ENCODE results near the gene CADPS2.

DNA sequence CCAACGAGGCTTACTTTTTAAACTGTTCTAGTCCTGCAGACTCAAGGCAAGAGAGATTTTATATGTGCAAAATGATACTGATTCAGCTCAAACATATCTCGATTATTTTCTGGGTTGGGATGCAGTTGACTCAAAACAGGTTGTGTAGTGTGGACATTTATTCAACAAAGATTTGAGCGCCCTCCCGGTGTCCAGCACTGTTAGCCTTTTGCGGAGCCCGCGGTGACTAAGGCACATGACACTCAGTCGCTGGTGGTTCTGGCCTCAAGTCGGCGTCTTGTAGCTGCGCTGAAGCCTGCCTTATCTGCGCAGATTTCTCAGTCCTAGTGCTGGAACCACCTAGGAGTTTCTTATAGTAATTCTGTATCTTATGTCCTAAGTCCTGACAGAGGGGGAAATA lies 938 bp upstream of the CADPS2 start:
- TF ChIP-seq, protein P1, sequence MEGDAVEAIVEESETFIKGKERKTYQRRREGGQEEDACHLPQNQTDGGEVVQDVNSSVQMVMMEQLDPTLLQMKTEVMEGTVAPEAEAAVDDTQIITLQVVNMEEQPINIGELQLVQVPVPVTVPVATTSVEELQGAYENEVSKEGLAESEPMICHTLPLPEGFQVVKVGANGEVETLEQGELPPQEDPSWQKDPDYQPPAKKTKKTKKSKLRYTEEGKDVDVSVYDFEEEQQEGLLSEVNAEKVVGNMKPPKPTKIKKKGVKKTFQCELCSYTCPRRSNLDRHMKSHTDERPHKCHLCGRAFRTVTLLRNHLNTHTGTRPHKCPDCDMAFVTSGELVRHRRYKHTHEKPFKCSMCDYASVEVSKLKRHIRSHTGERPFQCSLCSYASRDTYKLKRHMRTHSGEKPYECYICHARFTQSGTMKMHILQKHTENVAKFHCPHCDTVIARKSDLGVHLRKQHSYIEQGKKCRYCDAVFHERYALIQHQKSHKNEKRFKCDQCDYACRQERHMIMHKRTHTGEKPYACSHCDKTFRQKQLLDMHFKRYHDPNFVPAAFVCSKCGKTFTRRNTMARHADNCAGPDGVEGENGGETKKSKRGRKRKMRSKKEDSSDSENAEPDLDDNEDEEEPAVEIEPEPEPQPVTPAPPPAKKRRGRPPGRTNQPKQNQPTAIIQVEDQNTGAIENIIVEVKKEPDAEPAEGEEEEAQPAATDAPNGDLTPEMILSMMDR (conservative IDR thresholded peaks at IDR 0.05; ENCODE audit: low read length) = no peak
- no peak for TF ChIP-seq EZH2phosphoT487 (IDR thresholded peaks at IDR 0.05; ENCODE audit: borderline replicate concordance, low read depth, low read length)
